Measurements from ENCODE around the gene ROGDI. TPM values are rescaled to one million over a fixed set of nuclear protein-coding genes. Genes with fewer than 3 reads are reported as not detected.

Gene ROGDI
- total and polyA plus RNA-seq, 2 experiments from 2014 or later: 21.2 to 48.2 TPM

DNA sequence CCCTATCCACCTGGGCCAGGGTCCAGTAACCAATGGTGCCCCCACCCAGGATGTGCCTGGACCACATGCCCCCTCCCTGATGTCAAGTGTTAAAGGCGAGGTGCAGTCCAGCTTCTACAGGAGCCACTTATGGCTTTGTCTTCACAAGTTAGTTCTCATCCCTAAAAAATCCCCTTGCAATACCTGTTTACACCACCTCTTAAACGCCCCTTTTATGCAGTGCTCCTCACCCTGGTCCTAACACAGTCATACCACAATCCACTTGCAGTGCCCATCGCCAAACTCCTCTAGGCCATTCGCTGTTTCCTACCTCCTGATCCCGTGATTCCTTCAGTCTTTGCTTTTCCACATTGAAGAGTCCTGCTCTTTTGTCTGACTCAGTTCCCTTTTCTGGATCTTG lies 37.5 kb upstream of the ROGDI start:
- H3K36me3 ChIP-seq (replicated peaks; ENCODE audit: insufficient read depth, low read depth): no peaks in the 10 kb centered on the region
- no peaks in the 10 kb centered on the region for H3K9me2 ChIP-seq (replicated peaks; ENCODE audit: insufficient read depth)
- no peak overlapping the region for H3K4me2 ChIP-seq
- no peak overlapping the region for H3K4me3 ChIP-seq
- no peaks in the 10 kb centered on the region for H3K9me3 ChIP-seq (ENCODE audit: low read depth)
- 95% methylated on average over 5 of the region's 5 CpGs for WGBS (ENCODE audit: low lambda C conversion rate, missing lambda C conversion rate)
- TF ChIP-seq EZH2phosphoT487 (IDR thresholded peaks at IDR 0.05; ENCODE audit: low read depth, severe bottlenecking, unreplicated experiment) (no peak), EZH2 (IDR thresholded peaks at IDR 0.05; ENCODE audit: borderline replicate concordance) (no peak)
- TF ChIP-seq, protein P1, sequence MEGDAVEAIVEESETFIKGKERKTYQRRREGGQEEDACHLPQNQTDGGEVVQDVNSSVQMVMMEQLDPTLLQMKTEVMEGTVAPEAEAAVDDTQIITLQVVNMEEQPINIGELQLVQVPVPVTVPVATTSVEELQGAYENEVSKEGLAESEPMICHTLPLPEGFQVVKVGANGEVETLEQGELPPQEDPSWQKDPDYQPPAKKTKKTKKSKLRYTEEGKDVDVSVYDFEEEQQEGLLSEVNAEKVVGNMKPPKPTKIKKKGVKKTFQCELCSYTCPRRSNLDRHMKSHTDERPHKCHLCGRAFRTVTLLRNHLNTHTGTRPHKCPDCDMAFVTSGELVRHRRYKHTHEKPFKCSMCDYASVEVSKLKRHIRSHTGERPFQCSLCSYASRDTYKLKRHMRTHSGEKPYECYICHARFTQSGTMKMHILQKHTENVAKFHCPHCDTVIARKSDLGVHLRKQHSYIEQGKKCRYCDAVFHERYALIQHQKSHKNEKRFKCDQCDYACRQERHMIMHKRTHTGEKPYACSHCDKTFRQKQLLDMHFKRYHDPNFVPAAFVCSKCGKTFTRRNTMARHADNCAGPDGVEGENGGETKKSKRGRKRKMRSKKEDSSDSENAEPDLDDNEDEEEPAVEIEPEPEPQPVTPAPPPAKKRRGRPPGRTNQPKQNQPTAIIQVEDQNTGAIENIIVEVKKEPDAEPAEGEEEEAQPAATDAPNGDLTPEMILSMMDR (IDR thresholded peaks at IDR 0.05; ENCODE audit: poor library complexity): no peak
- H2AFZ ChIP-seq: no peak overlapping the region
- H3K27me3 ChIP-seq: no peaks in the 10 kb centered on the region
- DNase-seq (ENCODE audit: low spot score): no peak
- peaks cover 51% of the 10 kb centered on the region for H3K79me2 ChIP-seq
- no peak overlapping the region for H3K27ac ChIP-seq
- H3K4me1 ChIP-seq (ENCODE audit: insufficient read depth): no peaks in the 10 kb centered on the region
- H4K20me1 ChIP-seq (ENCODE audit: insufficient read depth, poor library complexity, severe bottlenecking): no peaks in the 10 kb centered on the region

DNA sequence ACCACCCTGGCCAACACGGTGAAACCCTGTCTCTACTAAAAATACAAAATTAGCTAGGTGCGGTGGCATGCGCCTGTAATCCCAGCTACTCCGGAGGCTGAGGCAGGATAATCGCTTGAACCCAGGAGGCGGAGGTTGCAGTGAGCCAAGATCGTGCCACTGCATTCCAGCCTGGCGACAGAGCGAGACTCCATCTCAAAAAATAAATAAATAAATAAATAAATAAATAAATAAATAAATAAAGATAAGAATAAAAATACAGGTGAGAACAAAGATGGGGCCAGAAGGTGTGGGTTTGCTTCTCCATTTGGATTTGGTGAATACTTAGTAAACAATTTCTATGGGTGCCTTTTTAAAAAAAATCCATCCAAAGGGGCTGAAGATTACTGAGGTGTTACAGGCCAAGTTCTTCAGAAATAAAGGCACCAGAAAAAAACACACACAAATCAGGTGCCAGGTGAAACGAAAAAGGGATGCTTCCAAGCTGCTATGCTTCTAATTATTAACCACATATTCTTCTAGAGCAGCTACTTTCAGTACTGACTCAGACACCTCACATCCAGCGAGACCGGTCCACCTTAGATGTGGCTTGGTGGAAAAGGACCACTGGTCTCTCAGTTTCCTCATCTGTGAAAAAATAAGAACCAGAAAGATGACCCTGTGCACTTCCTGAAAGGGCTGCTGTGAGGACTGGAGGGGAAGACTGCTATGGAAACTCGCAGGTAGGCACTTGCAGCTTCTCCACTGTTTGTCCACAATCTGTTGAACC lies 35.5 kb upstream of the ROGDI start:
- no peaks in the 10 kb centered on the region for H3K27me3 ChIP-seq
- peaks cover 35% of the 10 kb centered on the region for H3K79me2 ChIP-seq
- no peak overlapping the region for H3K4me3 ChIP-seq
- no peaks in the 10 kb centered on the region for H3K9me3 ChIP-seq (ENCODE audit: low read depth)
- peaks cover 3% of the 10 kb centered on the region for H4K20me1 ChIP-seq (ENCODE audit: insufficient read depth, poor library complexity, severe bottlenecking)
- WGBS (ENCODE audit: low lambda C conversion rate, missing lambda C conversion rate): 90% methylated on average over 13 of the region's 13 CpGs
- H3K36me3 ChIP-seq (replicated peaks; ENCODE audit: insufficient read depth, low read depth): no peaks in the 10 kb centered on the region
- TF ChIP-seq EZH2phosphoT487 (IDR thresholded peaks at IDR 0.05; ENCODE audit: low read depth, severe bottlenecking, unreplicated experiment): no peak
- TF ChIP-seq, protein P1 (IDR thresholded peaks at IDR 0.05; ENCODE audit: poor library complexity): no peak
- TF ChIP-seq EZH2 (IDR thresholded peaks at IDR 0.05; ENCODE audit: borderline replicate concordance): no peak
- no peak overlapping the region for H3K27ac ChIP-seq
- H3K4me1 ChIP-seq (ENCODE audit: insufficient read depth): no peaks in the 10 kb centered on the region
- no peak for DNase-seq (ENCODE audit: low spot score)
- no peak overlapping the region for H2AFZ ChIP-seq
- no peaks in the 10 kb centered on the region for H3K9me2 ChIP-seq (replicated peaks; ENCODE audit: insufficient read depth)
- H3K4me2 ChIP-seq: no peak overlapping the region

DNA sequence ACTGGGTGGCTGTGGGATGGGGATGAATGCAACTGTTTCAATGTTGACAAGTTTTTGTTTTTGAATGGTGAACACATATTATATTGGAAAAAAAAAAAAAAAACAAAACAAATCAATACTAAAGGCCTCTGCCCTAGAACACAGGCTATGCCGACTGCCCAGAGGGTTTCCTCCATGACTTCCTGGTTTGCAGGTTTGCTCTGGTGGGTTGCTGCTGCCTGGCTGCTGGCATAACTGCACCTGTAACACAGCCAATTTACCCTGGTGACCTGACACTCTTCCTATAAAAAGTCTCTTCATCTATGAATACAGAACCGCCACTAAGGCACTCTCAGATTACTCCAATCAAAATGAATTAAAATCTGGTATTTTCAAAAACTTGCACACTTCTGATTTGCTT lies 34.3 kb upstream of the ROGDI start:
- Histone ChIP-seq H3K9me3 (ENCODE audit: low read depth) (no peaks in the 10 kb centered on the region), H3K4me1 (ENCODE audit: insufficient read depth) (no peaks in the 10 kb centered on the region), H3K36me3 (replicated peaks; ENCODE audit: insufficient read depth, low read depth) (no peaks in the 10 kb centered on the region), H2AFZ (no peak overlapping the region), H3K27me3 (no peaks in the 10 kb centered on the region), H3K9me2 (replicated peaks; ENCODE audit: insufficient read depth) (no peaks in the 10 kb centered on the region), H3K4me3 (no peak overlapping the region), H3K4me2 (no peak overlapping the region), H4K20me1 (ENCODE audit: insufficient read depth, poor library complexity, severe bottlenecking) (peaks cover 7% of the 10 kb centered on the region), H3K27ac (no peak overlapping the region), H3K79me2 (peaks cover 26% of the 10 kb centered on the region)
- TF ChIP-seq EZH2 (IDR thresholded peaks at IDR 0.05; ENCODE audit: borderline replicate concordance): no peak
- 90% methylated on average over 2 of the region's 2 CpGs for WGBS (ENCODE audit: low lambda C conversion rate, missing lambda C conversion rate)
- DNase-seq (ENCODE audit: low spot score): no peak

DNA sequence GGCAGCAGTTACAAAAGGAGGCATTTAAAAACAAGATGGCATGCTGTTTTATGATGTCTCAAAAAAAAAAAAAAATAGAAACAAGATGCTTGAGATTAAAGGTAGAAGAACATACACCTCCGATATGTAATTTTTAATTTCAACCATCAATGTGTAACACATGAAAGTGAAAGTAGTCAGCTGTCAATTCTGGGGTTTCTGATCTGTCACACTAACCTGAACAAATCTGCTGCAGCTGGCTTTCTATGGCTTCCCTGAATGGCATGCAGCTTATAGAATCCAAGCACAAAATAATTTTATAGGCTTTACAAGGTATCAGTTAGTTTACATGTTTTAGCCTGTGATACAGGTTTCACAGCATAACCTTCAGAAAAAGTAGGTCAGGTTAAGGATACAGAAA lies 31.2 kb upstream of the ROGDI start:
- H3K36me3 ChIP-seq (replicated peaks; ENCODE audit: insufficient read depth, low read depth): no peaks in the 10 kb centered on the region
- peaks cover 7% of the 10 kb centered on the region for H4K20me1 ChIP-seq (ENCODE audit: insufficient read depth, poor library complexity, severe bottlenecking)
- no peaks in the 10 kb centered on the region for H3K9me3 ChIP-seq (ENCODE audit: low read depth)
- no peak overlapping the region for H3K27ac ChIP-seq
- no peaks in the 10 kb centered on the region for H3K9me2 ChIP-seq (replicated peaks; ENCODE audit: insufficient read depth)
- WGBS (ENCODE audit: low lambda C conversion rate, missing lambda C conversion rate): 100% methylated on average over 1 of the region's 1 CpG
- TF ChIP-seq EZH2 (IDR thresholded peaks at IDR 0.05; ENCODE audit: borderline replicate concordance) (no peak), EZH2phosphoT487 (IDR thresholded peaks at IDR 0.05; ENCODE audit: low read depth, severe bottlenecking, unreplicated experiment) (no peak)
- TF ChIP-seq, protein P1 (IDR thresholded peaks at IDR 0.05; ENCODE audit: poor library complexity): no peak
- no peaks in the 10 kb centered on the region for H3K27me3 ChIP-seq
- peaks cover 22% of the 10 kb centered on the region for H3K79me2 ChIP-seq
- H3K4me2 ChIP-seq: no peak overlapping the region
- no peak overlapping the region for H3K4me3 ChIP-seq
- DNase-seq (ENCODE audit: low spot score): no peak
- H3K4me1 ChIP-seq (ENCODE audit: insufficient read depth): no peaks in the 10 kb centered on the region
- no peak overlapping the region for H2AFZ ChIP-seq

All from hepatocyte (in vitro differentiated cells).